SK-N-MC (cell line): ENCODE measurements around the gene VSTM1.
"Not testable (repeated sequence)": the region's sequence is repeated elsewhere in the genome, so short reads cannot be mapped to it uniquely, and the experiment has no call there.

Source experiments
- DNase-seq: peaks from one replicate; pipeline ENCODE4 v3.0.0-alpha.2; 2011; ENCODE audit warnings: low read depth, low spot score
- H3K27ac ChIP-seq: fragments of 200-600 bp; sonication (generic); 2 replicates; pipeline ENCODE4 v1.5.1; 2016; ENCODE audit warnings: mixed run types
- H3K36me3 ChIP-seq: fragments of 200-600 bp; sonication (generic); 2 replicates; pipeline ENCODE4 v1.6.1; 2017; ENCODE audit warnings: antibody characterized with exemption, low read length, mixed read lengths; ENCODE audit not compliant: insufficient read depth
- H3K4me3 ChIP-seq: fragments of 200-600 bp; sonication (generic); 2 replicates; pipeline ENCODE4 v1.5.1; 2016
- H3K9ac ChIP-seq: fragments of 200-600 bp; sonication (generic); 2 replicates; pipeline ENCODE4 v1.8.0; 2017; ENCODE audit warnings: mixed run types, mixed read lengths; ENCODE audit not compliant: insufficient read length
- H3K9me3 ChIP-seq: fragments of 200-600 bp; sonication (generic); 2 replicates; pipeline ENCODE4 v1.6.1; 2017; ENCODE audit warnings: low read depth, mild to moderate bottlenecking, antibody characterized with exemption, low read length, moderate library complexity, mixed read lengths
- EZH2 ChIP-seq: fragments of 200-600 bp; sonication (generic); IDR thresholded peaks from one replicate; pipeline ENCODE4 v1.6.1; 2017; ENCODE audit warnings: antibody characterized with exemption
- FOXP2 ChIP-seq: optimal IDR thresholded peaks from 2 replicates; pipeline ENCODE3; 2011; ENCODE audit warnings: mild to moderate bottlenecking, moderate library complexity; ENCODE audit not compliant: insufficient read depth; ENCODE audit errors: extremely low read length, control extremely low read depth
- POLR2AphosphoS5 ChIP-seq: IDR thresholded peaks from 2 replicates; pipeline ENCODE4 v1.6.1; 2012; ENCODE audit warnings: mild to moderate bottlenecking, low read depth, low read length, borderline replicate concordance

VSTM1 gene

GRCh38 chr19:54041969-54042606, 21.6 kb downstream of the VSTM1 start:
- Histone ChIP-seq H3K36me3 (no peaks in the 10 kb centered on the region), H3K4me3 (no peak overlapping the region), H3K9me3 (no peaks in the 10 kb centered on the region), H3K27ac (no peak overlapping the region), H3K9ac (no peak overlapping the region)
- no peak for DNase-seq
- TF ChIP-seq POLR2AphosphoS5 (no peak), FOXP2 (no peak), EZH2 (no peak)

GRCh38 chr19:54040003-54040402, 23.7 kb downstream of the VSTM1 start:
- no peak overlapping the region for H3K27ac ChIP-seq
- DNase-seq, result no peak
- no peaks in the 10 kb centered on the region for H3K36me3 ChIP-seq
- H3K9ac ChIP-seq, result no peak overlapping the region
- no peaks in the 10 kb centered on the region for H3K9me3 ChIP-seq
- no peak for TF ChIP-seq POLR2AphosphoS5
- no peak for TF ChIP-seq FOXP2
- no peak for TF ChIP-seq EZH2
- no peak overlapping the region for H3K4me3 ChIP-seq

GRCh38 chr19:54036542-54036941, 27.2 kb downstream of the VSTM1 start:
- not testable (repeated sequence) for DNase-seq, H3K36me3 ChIP-seq, H3K9ac ChIP-seq, H3K9me3 ChIP-seq, H3K27ac ChIP-seq, H3K4me3 ChIP-seq

GRCh38 chr19:54035215-54036178, 28.2 kb downstream of the VSTM1 start:
- Histone ChIP-seq H3K27ac (no peak overlapping the region), H3K36me3 (no peaks in the 10 kb centered on the region), H3K9me3 (no peaks in the 10 kb centered on the region), H3K4me3 (no peak overlapping the region), H3K9ac (no peak overlapping the region)
- DNase-seq, result no peak
- TF ChIP-seq POLR2AphosphoS5, result no peak
- TF ChIP-seq FOXP2, result no peak

GRCh38 chr19:54030895-54031586, 32.7 kb downstream of the VSTM1 start:
- H3K9ac ChIP-seq, result no peak overlapping the region

DNA sequence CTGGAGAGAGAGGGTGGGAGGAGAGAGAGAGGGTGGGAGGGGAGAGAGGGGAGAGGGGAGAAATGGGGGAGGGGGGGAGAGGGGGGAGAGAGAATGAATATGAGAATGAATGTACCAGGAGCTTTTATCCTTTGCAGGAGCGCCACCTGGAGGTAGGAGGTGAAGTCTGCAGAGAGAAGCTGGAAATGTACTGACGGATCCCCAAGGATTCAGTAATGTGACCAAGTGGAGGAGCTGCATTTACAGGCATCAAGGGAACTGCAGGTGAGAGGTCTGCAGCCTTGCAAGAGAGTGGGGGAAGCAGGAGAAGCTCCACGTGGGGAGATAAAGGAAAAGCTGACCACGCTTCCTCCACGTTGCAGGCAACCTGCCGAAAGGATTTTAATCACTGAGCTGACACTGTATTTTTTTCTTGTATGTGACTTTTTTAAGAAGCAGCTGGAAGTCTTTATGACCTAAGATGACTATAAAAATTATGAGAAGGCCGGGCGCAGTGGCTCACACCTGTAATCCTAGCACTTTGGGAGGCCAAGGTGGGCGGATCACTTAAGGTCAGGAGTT, 33.7 kb downstream of the VSTM1 start:
- no peaks in the 10 kb centered on the region for H3K36me3 ChIP-seq
- H3K27ac ChIP-seq, result no peak overlapping the region
- DNase-seq, result no peak
- H3K9ac ChIP-seq, result no peak overlapping the region
- no peaks in the 10 kb centered on the region for H3K9me3 ChIP-seq
- no peak overlapping the region for H3K4me3 ChIP-seq
- TF ChIP-seq FOXP2 (no peak), EZH2 (no peak)

More at GRCh38 chr19:54030895-54031586, 32.7 kb downstream of the VSTM1 start:
- Histone ChIP-seq H3K9me3 (no peaks in the 10 kb centered on the region), H3K27ac (no peak overlapping the region), H3K4me3 (no peak overlapping the region), H3K36me3 (no peaks in the 10 kb centered on the region)
- no peak for DNase-seq
- TF ChIP-seq FOXP2, result no peak
- TF ChIP-seq POLR2AphosphoS5, result no peak

DNA sequence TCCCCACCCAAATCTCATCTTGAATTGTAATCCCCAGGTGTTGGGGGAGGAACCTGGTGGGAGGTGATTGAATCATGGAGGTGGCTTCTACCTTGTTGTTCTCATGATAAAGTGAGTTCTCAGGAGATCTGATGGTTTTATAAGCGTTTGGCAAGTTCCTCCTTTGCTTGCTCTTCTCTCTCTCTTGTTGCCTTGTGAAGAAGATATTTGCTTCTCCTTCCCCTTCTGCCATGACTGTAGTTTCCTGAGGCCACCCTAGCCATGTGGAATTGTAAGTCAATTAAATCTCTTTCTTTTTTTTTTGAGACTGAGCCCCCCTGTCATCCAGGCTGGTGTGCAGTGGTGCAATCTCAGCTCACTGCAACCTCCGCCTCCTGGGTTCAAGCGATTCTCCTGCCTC, 34.4 kb downstream of the VSTM1 start:
- no peak for TF ChIP-seq POLR2AphosphoS5
- TF ChIP-seq FOXP2, result no peak
- TF ChIP-seq EZH2, result no peak
- no peaks in the 10 kb centered on the region for H3K36me3 ChIP-seq
- no peak overlapping the region for H3K4me3 ChIP-seq
- no peak overlapping the region for H3K27ac ChIP-seq
- H3K9ac ChIP-seq, result no peak overlapping the region
- no peak for DNase-seq
- H3K9me3 ChIP-seq, result no peaks in the 10 kb centered on the region

DNA sequence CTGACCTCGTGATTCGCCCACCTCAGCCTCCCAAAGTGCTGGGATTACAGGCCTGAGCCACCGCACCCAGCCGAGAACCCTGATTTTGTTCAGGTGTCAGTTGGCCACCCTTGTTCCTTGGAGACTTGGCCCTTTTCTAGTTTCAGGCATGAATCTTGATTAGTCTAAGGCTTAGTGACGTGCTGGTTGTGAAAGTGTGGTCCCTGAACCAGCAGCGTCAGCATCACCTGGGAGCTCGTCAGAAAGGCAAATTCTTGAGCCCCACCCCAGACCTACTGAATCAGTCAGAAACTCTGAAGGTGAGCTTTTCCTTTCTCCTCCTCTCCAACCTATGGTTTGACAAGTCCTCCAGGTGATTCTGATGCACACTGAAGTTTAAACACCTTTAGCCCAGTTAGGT, 37.0 kb downstream of the VSTM1 start:
- TF ChIP-seq POLR2AphosphoS5, result no peak
- no peak for DNase-seq

More for the DNA sequence above, 37.0 kb downstream of the VSTM1 start:
- H3K9me3 ChIP-seq, result no peaks in the 10 kb centered on the region
- H3K9ac ChIP-seq, result no peak overlapping the region
- H3K36me3 ChIP-seq, result no peaks in the 10 kb centered on the region
- no peak overlapping the region for H3K4me3 ChIP-seq
- H3K27ac ChIP-seq, result no peak overlapping the region
